Lower leg skin (tissue), 4 donors: ENCODE results near the gene CALHM2. TPM values are rescaled to one million over a fixed set of nuclear protein-coding genes. Genes with fewer than 3 reads are reported as not detected.

ENCODE experiments used
- DNase-seq, 2 donors: peaks; one replicate each; pipeline ENCODE4 v3.0.0-alpha.2; 2019; ENCODE audit warnings: low spot score in 2 of 2
- H3K4me3 ChIP-seq: fragments of 200-600 bp; sonication (generic); 2 replicates; pipeline ENCODE4 v1.5.1; 2017; ENCODE audit warnings: mild to moderate bottlenecking, low read depth; ENCODE audit not compliant: poor library complexity, severe bottlenecking
- POLR2A ChIP-seq, 2 donors: fragments of 450-650 bp; IDR thresholded peaks; one replicate each; pipeline ENCODE4 v1.6.1; 2016 to 2017; ENCODE audit warnings: antibody characterized with exemption in 2 of 2, mild to moderate bottlenecking in 1 of 2, moderate library complexity in 1 of 2
- WGBS, 2 donors: methylation state at CpG; one replicate each; pipeline ENCODE4 v1.1.5; 2018; 5-methylcytosine and 5-hydroxymethylcytosine counted together
- intact Hi-C: fragments of 100-400 bp; cut with DNase I; formaldehyde crosslinking; loops from one replicate; pipeline ENCODE4 v1.15.0; 2023; ENCODE audit warnings: low total_unique reads
- total RNA-seq, 4 donors: library from RNA; depleted of rRNA; stranded (reverse); fragments of >200 nt; gene quantifications; one replicate each; pipeline ENCODE4 v1.1.0, GENCODE V29; 2016
- TF ChIP-seq, protein P1 (sequence below), 3 donors: fragments of 450-650 bp; IDR thresholded peaks; one replicate each; pipeline ENCODE4 v1.5.1; 2016; ENCODE audit warnings: antibody characterized with exemption in 3 of 3, mild to moderate bottlenecking in 3 of 3, moderate library complexity in 2 of 3

CALHM2 gene
- total RNA-seq, 4 donors from 2014 or later: 13.8 to 37.2 (median 15.4) TPM

DNA sequence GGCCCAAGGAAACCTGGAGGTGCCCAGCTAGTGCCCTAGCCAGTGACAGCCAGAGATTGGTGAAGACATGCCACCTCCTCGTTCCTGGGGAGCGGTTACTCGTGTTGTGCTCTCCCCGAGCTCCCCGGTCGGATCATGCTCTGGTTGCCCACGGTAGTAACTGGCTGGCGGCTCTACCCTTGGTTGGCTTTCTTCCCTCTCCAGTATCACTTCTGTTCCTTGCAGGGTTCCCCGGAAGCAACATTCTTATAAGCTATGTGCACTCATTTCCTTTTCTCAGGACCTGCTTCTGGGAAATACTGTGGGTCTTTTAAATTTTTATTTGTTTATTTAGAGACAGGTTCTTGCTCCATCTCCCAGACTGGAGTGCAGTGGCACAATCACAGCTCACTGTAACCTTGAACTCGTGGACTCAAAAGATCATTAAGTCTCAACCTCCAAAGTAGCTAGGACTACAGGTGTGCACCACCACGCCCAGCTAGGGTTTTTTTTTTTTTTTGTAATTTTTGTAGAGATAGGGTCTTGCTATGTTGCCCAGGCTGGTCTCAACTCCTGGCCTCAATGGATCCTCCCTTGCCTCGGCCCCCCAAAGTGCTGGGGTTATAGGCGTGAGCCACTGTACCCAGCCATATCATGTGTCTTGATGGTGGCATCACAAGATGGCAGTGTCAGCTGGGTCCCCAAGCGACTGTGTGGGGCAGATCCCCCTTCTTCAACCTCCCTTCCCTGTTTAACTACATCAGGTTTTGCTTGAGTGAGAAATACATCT, 13.4 kb upstream of the CALHM2 start:
- intact Hi-C loops: no loop called here
- no peak for DNase-seq
- H3K4me3 ChIP-seq: no peak overlapping the region
- no peak for TF ChIP-seq POLR2A (IDR thresholded peaks at IDR 0.05)
- TF ChIP-seq, protein P1, sequence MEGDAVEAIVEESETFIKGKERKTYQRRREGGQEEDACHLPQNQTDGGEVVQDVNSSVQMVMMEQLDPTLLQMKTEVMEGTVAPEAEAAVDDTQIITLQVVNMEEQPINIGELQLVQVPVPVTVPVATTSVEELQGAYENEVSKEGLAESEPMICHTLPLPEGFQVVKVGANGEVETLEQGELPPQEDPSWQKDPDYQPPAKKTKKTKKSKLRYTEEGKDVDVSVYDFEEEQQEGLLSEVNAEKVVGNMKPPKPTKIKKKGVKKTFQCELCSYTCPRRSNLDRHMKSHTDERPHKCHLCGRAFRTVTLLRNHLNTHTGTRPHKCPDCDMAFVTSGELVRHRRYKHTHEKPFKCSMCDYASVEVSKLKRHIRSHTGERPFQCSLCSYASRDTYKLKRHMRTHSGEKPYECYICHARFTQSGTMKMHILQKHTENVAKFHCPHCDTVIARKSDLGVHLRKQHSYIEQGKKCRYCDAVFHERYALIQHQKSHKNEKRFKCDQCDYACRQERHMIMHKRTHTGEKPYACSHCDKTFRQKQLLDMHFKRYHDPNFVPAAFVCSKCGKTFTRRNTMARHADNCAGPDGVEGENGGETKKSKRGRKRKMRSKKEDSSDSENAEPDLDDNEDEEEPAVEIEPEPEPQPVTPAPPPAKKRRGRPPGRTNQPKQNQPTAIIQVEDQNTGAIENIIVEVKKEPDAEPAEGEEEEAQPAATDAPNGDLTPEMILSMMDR (IDR thresholded peaks at IDR 0.05): no peak
- WGBS, 2 donors: 87 to 91% methylated on average over 14 of the region's 14 CpGs

DNA sequence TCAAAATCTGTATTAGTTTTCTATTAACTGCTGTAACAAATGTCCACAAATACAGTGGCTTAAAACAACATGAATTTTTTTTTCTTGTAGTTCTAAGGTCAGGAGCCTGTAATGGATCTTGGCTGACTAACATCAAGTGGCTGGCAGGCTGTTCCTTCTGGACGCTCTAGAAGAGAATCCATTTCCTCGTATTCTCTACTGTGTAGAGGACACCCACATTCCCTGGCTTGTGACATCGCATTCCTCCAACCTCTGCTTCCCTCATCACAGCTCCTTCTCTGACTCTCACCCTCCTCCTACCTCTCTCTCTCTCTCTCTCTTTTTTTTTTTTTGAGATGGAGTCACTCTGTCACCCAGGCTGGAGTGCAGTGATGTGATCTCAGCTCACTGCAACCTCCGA, 11.3 kb upstream of the CALHM2 start:
- DNase-seq: no peak
- intact Hi-C loops: no loop called here
- TF ChIP-seq, protein P1 (IDR thresholded peaks at IDR 0.05): no peak
- no peak for TF ChIP-seq POLR2A (IDR thresholded peaks at IDR 0.05)
- 80 to 87% methylated on average over 4 of the region's 4 CpGs for WGBS, 2 donors
- no peak overlapping the region for H3K4me3 ChIP-seq

DNA sequence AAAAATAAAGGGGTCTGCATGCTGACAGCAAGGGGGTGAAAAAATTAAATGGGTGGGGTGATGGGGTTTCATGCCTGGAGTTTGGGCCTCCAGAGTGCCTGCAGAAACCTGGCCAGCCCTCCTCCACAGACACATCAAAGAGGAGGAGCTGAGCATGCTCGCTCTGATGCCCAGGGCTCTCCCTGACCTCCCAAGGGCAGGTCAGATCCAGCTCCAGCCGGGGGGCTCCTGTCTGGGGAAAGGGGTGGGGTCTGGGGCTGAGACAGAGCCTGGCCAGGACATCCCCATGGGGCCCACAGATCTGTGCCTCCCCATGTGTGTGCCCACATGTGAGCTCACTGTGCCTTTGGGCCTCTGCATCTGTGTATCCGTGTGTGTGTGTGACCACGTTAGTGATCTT, 7.4 kb upstream of the CALHM2 start:
- 64 to 75% methylated on average over 3 to 4 of the region's 4 CpGs for WGBS, 2 donors

DNA sequence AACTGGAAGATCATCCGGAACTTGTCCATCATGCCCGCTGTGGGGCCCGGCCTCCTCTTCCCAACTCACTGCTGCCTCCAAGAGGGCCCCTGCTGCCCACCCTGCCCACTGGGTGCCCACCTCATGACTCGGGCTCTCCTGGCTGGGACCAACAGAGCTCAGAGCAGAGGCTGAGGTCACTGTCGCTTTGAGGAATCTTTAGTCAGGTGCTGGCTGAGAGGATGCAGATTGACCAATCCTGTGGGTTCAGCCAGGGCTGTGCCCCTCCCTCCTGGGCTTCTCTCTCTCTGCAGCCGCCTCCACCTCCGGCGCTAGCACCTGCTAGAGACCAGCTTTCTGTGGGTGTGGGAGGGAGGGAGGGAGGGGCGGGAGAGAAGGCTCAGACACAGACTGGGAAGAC, 6.5 kb upstream of the CALHM2 start, which contains the start of gene CALHM1:
CALHM1 (minus strand) TSS at position 181 of the 400 bp plus-strand sequence; CDS start at position 32, 149 bp downstream.
- intact Hi-C loops: no loop called here
- DNase-seq: no peak
- no peak within 1 kb of the TSS for H3K4me3 ChIP-seq
- TF ChIP-seq, protein P1 (IDR thresholded peaks at IDR 0.05): no peak
- no peak for TF ChIP-seq POLR2A (IDR thresholded peaks at IDR 0.05)
- WGBS, 2 donors: 70 to 100% methylated on average over 3 to 9 of the region's 9 CpGs

More for the DNA sequence above, 7.4 kb upstream of the CALHM2 start:
- TF ChIP-seq POLR2A (IDR thresholded peaks at IDR 0.05): no peak
- TF ChIP-seq, protein P1 (IDR thresholded peaks at IDR 0.05): no peak
- H3K4me3 ChIP-seq: no peak overlapping the region
- intact Hi-C loops: no loop called here
- no peak for DNase-seq

DNA sequence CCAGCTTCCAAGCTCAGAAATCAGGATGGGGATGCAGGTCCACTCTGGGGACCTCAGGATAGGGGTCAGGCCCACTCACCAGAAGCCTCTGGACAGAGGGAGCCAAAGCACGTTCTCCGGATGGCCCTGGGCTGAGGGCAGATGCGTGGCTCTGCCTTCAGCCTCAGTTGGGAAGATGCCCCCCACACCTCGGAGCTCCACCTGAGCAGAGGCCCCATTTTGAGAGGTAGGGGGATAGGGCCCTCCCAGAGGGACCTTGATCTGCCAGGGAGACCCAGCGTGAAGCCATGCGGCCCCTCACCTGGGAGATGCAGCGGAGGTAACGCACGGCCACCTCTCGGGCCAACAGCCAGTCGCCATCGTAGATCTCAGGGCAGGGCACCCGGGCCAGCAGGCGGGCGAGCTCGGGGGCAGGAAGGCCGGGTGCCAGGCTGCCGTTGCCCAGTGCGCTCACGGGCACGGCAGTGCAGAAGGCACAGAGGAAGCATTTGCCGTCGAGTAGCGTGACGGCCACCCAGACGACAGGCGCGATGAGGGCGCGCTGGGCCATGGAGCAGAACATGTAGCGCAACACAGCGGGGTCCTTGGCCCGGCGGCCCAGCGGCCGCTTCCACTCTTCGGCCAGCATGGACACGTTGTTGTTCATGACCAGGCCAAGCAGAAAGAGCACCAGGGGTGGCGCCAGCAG, 5.9 kb upstream of the CALHM2 start:
- H3K4me3 ChIP-seq: no peak overlapping the region
- WGBS, 2 donors: 94 to 95% methylated on average over 39 of the region's 39 CpGs
- intact Hi-C loops: no loop called here
- no peak for TF ChIP-seq POLR2A (IDR thresholded peaks at IDR 0.05)
- TF ChIP-seq, protein P1 (IDR thresholded peaks at IDR 0.05): no peak
- DNase-seq: no peak
